Measurements from ENCODE around the gene TRDMT1.

Gene TRDMT1

GRCh38 chr10:17229967-17230682 is 28.7 kb upstream of the TRDMT1 start:
- no peak for DNase-seq

GRCh38 chr10:17229717-17229966 is 28.2 kb upstream of the TRDMT1 start:
- no peak for DNase-seq

- no peak for DNase-seq
Observed at GRCh38 chr10:17229016-17229716, 27.7 kb upstream of the TRDMT1 start.

GRCh38 chr10:17228091-17229015 is 26.9 kb upstream of the TRDMT1 start, which contains the start of gene VIM:
TSS of gene VIM (plus strand) at chr10:17228241. CDS start at chr10:17229423, 1,182 bp downstream.
- no peak for DNase-seq

- DNase-seq: no peak
Observed at GRCh38 chr10:17227367-17228090, 26.1 kb upstream of the TRDMT1 start.

- no peak for DNase-seq
Observed at GRCh38 chr10:17226891-17227303, 25.4 kb upstream of the TRDMT1 start.

- no peak for DNase-seq
Observed at GRCh38 chr10:17225808-17226207, 24.3 kb upstream of the TRDMT1 start.

GRCh38 chr10:17222329-17222728 is 20.9 kb upstream of the TRDMT1 start:
- no peak for DNase-seq

- DNase-seq: no peak
Observed at GRCh38 chr10:17220652-17221100, 19.2 kb upstream of the TRDMT1 start.

GRCh38 chr10:17219024-17219423 is 17.6 kb upstream of the TRDMT1 start:
- DNase-seq: no peak

- DNase-seq: no peak
Observed at GRCh38 chr10:17217631-17218232, 16.3 kb upstream of the TRDMT1 start.

- DNase-seq: no peak
Observed at GRCh38 chr10:17216901-17217395, 15.5 kb upstream of the TRDMT1 start.

- DNase-seq: no peak
Observed at GRCh38 chr10:17216217-17216900, 14.9 kb upstream of the TRDMT1 start.

- no peak for DNase-seq
Observed at GRCh38 chr10:17215782-17216122, 14.3 kb upstream of the TRDMT1 start.

- no peak for DNase-seq
Observed at GRCh38 chr10:17214971-17215781, 13.7 kb upstream of the TRDMT1 start.

- DNase-seq: no peak
Observed at GRCh38 chr10:17214526-17214925, 13.1 kb upstream of the TRDMT1 start.

- no peak for DNase-seq
Observed at GRCh38 chr10:17213646-17214349, 12.3 kb upstream of the TRDMT1 start.

- no peak for DNase-seq
Observed at GRCh38 chr10:17212802-17213221, 11.3 kb upstream of the TRDMT1 start.

GRCh38 chr10:17210361-17210760 is 8.9 kb upstream of the TRDMT1 start:
- DNase-seq: no peak

GRCh38 chr10:17209881-17210280 is 8.4 kb upstream of the TRDMT1 start:
- no peak for DNase-seq

All from midbrain (tissue), 1 donor.